ENCODE data around the gene PAQR3.

DNA sequence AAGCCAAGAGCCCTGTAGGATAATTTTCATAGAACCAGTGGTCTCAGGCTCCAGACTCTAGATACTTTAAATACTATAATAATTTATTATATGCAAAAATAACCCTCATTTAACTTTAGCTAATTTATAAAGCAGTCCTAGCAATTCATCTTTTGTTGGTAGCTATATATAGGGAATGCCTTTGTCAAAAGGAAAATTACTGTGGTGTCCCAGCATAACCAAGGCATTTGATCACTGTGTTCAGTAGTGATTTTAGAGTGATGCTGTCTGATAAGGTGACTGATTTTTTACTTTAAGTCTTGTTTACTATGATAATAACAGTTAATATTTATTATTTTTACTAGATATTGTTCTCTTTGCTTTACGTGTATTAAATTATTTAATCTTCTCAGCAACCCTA lies 61.2 kb downstream of the PAQR3 start:
- no peak for TF ChIP-seq POLR2A (IDR thresholded peaks at IDR 0.05)
- TF ChIP-seq, protein P1, sequence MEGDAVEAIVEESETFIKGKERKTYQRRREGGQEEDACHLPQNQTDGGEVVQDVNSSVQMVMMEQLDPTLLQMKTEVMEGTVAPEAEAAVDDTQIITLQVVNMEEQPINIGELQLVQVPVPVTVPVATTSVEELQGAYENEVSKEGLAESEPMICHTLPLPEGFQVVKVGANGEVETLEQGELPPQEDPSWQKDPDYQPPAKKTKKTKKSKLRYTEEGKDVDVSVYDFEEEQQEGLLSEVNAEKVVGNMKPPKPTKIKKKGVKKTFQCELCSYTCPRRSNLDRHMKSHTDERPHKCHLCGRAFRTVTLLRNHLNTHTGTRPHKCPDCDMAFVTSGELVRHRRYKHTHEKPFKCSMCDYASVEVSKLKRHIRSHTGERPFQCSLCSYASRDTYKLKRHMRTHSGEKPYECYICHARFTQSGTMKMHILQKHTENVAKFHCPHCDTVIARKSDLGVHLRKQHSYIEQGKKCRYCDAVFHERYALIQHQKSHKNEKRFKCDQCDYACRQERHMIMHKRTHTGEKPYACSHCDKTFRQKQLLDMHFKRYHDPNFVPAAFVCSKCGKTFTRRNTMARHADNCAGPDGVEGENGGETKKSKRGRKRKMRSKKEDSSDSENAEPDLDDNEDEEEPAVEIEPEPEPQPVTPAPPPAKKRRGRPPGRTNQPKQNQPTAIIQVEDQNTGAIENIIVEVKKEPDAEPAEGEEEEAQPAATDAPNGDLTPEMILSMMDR (IDR thresholded peaks at IDR 0.05): no peak
